GM13976 (cell line): ENCODE results near the gene MAD1L1.

Experiments
- DNase-seq: peaks from one replicate; pipeline ENCODE4 v3.0.0; 2012; ENCODE audit warnings: low spot score
- in situ Hi-C: fragments of 300-500 bp; cut with MboI; formaldehyde crosslinking; loops from one replicate; pipeline ENCODE4 v1.12.0; 2022; ENCODE audit warnings: low sequenced_read_pairs, mixed read lengths, inconsistent platforms; ENCODE audit not compliant: unreplicated experiment
- TF ChIP-seq, protein P1 (sequence below): IDR thresholded peaks from 2 replicates; pipeline ENCODE4 v1.5.1; 2012; ENCODE audit warnings: borderline replicate concordance, mild to moderate bottlenecking; ENCODE audit not compliant: insufficient read depth; ENCODE audit errors: extremely low read depth, missing control alignments, control extremely low read depth

The MAD1L1 gene

DNA sequence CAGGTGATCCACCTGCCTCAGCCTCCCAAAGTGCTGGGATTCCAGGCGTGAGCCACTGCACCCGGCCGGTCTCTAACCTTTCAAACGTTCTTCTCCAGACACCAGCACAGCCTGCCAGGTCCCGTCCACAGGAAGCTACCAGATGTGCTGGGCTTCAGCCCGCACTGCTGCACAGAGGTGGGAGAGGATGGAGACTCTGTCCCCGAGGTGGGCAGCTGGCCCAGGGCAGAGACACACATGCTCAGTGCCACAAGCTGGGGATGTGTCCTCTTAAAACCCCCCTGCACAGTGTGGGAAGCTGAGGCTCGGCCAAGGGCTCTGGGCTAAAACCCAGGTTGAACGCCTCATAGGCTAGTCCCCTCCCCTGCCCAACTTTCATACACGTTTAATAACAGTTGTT, 18.6 kb upstream of the MAD1L1 start:
- in situ Hi-C loops: no loop called here
- DNase-seq: no peak
- TF ChIP-seq, protein P1, sequence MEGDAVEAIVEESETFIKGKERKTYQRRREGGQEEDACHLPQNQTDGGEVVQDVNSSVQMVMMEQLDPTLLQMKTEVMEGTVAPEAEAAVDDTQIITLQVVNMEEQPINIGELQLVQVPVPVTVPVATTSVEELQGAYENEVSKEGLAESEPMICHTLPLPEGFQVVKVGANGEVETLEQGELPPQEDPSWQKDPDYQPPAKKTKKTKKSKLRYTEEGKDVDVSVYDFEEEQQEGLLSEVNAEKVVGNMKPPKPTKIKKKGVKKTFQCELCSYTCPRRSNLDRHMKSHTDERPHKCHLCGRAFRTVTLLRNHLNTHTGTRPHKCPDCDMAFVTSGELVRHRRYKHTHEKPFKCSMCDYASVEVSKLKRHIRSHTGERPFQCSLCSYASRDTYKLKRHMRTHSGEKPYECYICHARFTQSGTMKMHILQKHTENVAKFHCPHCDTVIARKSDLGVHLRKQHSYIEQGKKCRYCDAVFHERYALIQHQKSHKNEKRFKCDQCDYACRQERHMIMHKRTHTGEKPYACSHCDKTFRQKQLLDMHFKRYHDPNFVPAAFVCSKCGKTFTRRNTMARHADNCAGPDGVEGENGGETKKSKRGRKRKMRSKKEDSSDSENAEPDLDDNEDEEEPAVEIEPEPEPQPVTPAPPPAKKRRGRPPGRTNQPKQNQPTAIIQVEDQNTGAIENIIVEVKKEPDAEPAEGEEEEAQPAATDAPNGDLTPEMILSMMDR: no peak

DNA sequence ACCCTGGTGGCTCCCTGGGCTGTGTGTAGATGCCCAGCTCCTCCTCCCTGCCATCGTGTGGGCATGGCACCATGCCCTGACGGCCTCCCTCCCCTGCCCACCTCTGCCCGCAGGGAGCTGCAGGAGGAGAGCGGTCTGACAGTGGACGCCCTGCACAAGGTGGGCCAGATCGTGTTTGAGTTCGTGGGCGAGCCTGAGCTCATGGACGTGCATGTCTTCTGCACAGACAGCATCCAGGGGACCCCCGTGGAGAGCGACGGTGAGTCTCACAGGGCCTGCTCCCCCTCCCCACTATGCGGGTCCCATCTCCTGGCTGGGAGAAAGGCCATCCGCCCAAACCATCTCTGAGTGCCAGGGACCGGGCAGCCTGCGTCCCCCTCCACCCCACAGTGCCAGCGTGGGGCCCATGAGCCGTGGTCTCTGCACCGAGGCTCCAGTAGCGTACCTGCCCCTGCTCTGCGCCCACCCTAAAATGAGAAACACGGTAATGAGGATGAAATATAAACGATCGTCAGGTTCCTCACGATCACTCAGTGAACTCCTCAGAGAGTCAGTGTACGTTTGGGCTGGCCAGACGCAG, 17.1 kb upstream of the MAD1L1 start:
- in situ Hi-C loops: no loop called here
- TF ChIP-seq, protein P1: no peak
- DNase-seq: no peak

DNA sequence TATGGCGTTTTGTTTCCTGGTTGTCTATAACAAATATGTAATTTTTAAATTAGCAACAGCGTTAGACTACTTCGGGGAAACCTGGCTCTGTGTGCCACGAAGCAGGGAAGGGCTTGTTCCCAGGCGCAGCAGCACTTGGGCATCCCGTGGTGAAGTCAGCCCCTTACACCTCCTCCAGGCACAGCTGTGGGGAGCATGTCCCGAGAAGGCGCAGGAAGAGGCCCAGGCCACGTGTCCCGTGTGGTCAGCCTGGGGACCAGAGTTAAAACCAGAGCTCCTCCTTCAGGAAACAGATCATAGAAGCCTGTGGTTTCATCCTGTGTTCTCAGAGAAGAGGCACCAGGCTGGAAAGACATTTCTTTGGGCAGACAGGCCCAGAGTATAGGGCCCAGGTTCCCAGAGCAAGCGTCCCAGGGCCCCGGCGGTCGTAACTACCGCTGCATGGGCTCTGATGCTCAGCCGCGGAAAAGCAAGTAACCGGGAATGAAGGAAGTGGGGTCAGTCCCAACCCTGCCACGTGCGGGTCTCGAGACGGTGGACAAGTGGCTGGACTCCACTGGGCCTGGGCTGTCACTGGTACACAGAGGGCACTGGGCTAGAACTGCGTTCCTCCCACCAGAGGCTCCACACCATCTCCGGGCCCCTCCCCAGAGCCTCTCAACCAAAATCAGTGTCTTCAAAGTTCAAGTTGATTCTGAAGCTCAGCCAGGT, 16.4 kb upstream of the MAD1L1 start:
- DNase-seq: peak; percentile 78
- TF ChIP-seq, protein P1: no peak
- in situ Hi-C loops: no loop called here

DNA sequence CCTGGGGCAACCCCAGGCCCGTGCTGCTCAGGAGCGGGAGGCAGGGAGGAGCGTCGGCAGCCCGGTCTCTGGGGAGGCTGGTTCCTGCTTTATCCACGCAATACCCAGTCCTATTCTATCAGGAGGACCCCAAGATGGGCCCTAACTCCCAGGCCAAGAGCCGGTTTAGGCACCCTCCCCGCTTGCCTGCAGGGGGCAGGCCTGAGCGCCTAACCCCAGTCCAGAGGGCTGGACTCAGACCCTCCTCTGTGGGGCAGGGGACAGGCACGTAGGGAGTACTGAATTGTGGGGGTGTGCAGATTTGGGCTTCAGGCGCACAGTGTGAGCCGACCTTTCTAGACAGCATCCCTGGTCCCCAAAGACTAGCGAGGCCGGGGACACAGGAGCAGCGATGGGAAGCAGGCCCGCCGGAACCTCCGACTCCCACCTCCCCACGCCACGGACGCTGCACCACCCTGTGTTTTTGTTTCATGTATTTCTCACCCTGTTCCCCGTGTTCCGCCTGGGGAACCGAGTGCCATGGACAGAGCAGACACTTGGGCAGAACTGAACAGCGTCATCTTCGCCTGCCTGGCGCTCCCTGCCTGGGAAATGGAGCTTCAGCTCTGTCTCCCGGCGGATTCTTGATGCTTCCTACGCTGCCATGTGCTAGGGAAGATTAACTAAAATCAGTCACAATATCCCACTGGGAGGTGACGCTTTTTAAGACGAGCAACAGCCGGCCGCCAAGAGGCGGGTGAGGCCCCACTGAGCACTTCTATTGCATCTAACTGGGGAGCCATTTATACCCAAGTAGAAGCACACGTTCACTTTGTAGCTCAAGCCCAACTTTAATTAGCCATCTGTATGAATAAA, 14.6 kb upstream of the MAD1L1 start:
- in situ Hi-C loops: no loop called here
- peak; percentile 77 for DNase-seq
- TF ChIP-seq, protein P1: peak; percentile 57

DNA sequence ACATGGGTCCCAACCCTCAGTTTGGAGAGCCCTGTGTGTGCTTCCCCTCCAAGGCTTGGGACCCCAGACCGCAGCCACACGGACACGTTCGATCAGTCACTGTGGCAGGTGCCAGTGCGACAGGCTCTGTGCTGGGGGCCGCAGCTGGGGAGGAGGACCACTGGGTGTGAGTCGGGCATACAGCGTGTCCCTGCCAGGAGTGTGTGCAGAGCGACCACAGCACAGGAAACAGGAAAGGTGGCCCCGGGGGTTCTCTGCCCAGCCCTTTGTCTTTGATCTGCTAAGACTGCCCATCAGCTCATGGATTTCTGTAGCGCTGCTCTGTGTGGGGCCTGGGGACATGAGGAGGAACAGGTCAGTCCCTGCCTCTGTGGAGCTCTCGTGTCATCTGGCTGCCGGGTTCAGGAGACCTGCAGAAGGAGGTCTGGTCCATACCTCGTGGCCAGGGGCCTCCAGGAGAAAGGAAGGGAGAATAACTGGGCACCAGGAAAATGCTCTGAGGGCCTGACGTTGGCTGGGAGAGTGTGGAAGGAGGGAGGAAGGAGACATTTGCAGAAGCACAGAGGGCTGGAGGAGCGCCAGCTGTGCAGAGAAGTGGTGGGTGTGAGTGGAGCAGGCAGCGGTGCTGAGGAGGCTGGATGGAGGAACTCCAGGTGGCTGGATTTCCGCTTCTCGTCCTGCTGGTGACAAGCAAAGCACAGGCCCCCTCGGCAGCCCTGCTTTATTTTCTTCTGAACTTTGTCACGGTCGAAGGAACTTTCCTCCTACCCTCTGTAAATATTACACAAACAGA, 13.3 kb upstream of the MAD1L1 start:
- no peak for DNase-seq
- TF ChIP-seq, protein P1: no peak
- in situ Hi-C loops: no loop called here
